ENCODE results near the gene SCD. TPM values are rescaled to one million over a fixed set of nuclear protein-coding genes. Genes with fewer than 3 reads are reported as not detected.
A peak's percentile ranks its signal among the peaks of the same experiment; 100 is the strongest.

The SCD gene
- total and polyA plus RNA-seq, 9 of the 15 experiments (the other 6 are each of a cell fraction or from before 2014, with no cell fraction given), result 114 to 486 (median 188) TPM

DNA sequence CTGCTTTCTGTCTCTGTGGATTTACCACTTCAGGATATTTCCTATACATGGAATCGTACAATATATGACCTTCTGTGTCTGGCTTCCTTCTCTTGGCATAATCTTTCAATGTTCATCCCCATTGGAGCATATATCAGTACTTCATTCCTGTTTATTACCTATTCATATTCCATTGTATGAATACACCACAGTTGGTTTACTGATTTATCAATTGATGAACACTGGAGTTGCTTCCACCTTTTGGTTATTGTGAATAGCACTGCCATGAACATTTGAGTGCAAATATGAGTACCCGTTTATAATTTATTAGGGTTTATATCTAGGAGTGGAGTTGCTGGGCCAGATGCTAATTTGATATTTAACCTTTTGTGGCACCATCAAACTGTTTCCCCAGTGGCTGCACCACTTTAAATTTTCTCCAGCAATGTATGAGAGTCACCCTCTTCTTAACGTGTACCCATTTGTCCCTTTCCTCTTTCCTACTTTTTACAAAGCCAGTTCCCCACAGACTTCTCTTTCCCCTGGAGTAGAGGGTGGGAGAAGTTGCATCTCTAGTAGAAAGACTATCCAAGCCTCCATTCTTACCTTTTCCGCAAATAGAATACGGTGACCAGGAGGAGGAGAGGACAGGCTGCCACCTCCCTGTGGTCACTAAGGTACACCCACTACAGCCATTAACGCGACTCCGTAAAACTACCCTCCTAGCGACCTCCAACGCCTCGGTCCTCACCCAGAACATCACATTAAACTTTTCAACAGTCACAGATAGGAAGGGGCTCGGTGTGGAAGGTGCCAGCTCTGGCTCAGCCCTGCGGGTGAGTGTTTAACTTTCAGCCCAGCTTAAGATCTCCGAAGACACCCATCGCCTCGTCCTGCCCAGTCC is 25.6 kb downstream of the SCD start (continued):
- TF ChIP-seq, protein P1, sequence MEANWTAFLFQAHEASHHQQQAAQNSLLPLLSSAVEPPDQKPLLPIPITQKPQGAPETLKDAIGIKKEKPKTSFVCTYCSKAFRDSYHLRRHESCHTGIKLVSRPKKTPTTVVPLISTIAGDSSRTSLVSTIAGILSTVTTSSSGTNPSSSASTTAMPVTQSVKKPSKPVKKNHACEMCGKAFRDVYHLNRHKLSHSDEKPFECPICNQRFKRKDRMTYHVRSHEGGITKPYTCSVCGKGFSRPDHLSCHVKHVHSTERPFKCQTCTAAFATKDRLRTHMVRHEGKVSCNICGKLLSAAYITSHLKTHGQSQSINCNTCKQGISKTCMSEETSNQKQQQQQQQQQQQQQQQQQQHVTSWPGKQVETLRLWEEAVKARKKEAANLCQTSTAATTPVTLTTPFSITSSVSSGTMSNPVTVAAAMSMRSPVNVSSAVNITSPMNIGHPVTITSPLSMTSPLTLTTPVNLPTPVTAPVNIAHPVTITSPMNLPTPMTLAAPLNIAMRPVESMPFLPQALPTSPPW (CRISPR knock-in tag; IDR thresholded peaks at IDR 0.05), result no peak
- TF ChIP-seq MAFG (tag; conservative IDR thresholded peaks at IDR 0.05), result no peak
- TF ChIP-seq PHB2 (IDR thresholded peaks at IDR 0.05; ENCODE audit: low read depth), result no peak
- no peak for TF ChIP-seq POLR2A (conservative IDR thresholded peaks at IDR 0.05)
- TF ChIP-seq NR3C1 (CRISPR knock-in tag; IDR thresholded peaks at IDR 0.05), result no peak
- TF ChIP-seq DMBX1 (CRISPR knock-in tag; IDR thresholded peaks at IDR 0.05; ENCODE audit: borderline replicate concordance), result peak; percentile 43; the same call in 1 of the 2 replicates
- TF ChIP-seq, protein P2, sequence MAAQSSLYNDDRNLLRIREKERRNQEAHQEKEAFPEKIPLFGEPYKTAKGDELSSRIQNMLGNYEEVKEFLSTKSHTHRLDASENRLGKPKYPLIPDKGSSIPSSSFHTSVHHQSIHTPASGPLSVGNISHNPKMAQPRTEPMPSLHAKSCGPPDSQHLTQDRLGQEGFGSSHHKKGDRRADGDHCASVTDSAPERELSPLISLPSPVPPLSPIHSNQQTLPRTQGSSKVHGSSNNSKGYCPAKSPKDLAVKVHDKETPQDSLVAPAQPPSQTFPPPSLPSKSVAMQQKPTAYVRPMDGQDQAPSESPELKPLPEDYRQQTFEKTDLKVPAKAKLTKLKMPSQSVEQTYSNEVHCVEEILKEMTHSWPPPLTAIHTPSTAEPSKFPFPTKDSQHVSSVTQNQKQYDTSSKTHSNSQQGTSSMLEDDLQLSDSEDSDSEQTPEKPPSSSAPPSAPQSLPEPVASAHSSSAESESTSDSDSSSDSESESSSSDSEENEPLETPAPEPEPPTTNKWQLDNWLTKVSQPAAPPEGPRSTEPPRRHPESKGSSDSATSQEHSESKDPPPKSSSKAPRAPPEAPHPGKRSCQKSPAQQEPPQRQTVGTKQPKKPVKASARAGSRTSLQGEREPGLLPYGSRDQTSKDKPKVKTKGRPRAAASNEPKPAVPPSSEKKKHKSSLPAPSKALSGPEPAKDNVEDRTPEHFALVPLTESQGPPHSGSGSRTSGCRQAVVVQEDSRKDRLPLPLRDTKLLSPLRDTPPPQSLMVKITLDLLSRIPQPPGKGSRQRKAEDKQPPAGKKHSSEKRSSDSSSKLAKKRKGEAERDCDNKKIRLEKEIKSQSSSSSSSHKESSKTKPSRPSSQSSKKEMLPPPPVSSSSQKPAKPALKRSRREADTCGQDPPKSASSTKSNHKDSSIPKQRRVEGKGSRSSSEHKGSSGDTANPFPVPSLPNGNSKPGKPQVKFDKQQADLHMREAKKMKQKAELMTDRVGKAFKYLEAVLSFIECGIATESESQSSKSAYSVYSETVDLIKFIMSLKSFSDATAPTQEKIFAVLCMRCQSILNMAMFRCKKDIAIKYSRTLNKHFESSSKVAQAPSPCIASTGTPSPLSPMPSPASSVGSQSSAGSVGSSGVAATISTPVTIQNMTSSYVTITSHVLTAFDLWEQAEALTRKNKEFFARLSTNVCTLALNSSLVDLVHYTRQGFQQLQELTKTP (IDR thresholded peaks at IDR 0.05; ENCODE audit: low read depth in 1 of 2, partially characterized antibody in 2 of 2), result peak in 1 of 2 experiments; percentile 40
- TF ChIP-seq, protein P3, sequence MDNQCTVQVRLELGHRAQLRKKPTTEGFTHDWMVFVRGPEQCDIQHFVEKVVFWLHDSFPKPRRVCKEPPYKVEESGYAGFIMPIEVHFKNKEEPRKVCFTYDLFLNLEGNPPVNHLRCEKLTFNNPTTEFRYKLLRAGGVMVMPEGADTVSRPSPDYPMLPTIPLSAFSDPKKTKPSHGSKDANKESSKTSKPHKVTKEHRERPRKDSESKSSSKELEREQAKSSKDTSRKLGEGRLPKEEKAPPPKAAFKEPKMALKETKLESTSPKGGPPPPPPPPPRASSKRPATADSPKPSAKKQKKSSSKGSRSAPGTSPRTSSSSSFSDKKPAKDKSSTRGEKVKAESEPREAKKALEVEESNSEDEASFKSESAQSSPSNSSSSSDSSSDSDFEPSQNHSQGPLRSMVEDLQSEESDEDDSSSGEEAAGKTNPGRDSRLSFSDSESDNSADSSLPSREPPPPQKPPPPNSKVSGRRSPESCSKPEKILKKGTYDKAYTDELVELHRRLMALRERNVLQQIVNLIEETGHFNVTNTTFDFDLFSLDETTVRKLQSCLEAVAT (IDR thresholded peaks at IDR 0.05), result peak in 1 of 2 experiments; percentile 72; a peak in 2 of 4 replicates
- peak; percentile 74; the same call in 1 of the 2 replicates for TF ChIP-seq HLTF (IDR thresholded peaks at IDR 0.05)
- TF ChIP-seq CBX8 (IDR thresholded peaks at IDR 0.05; ENCODE audit: borderline replicate concordance, extremely low read depth, low read depth, low read length, poor library complexity, severe bottlenecking), result no peak
- no peak for TF ChIP-seq THRAP3 (IDR thresholded peaks at IDR 0.05; ENCODE audit: borderline replicate concordance)
- peak; percentile 83; the same call in 1 of the 2 replicates for TF ChIP-seq ZC3H4 (CRISPR knock-in tag; IDR thresholded peaks at IDR 0.05; ENCODE audit: borderline replicate concordance)
- no peak for TF ChIP-seq POLR2AphosphoS5 (IDR thresholded peaks at IDR 0.05; ENCODE audit: control insufficient read depth, insufficient read depth, low read depth, low read length)
- TF ChIP-seq ETV6 (IDR thresholded peaks at IDR 0.05; ENCODE audit: borderline replicate concordance in 1 of 2, low read depth in 2 of 2, low read length in 1 of 2), result 0 out of 4 replicates have a peak, but pooled peaks of 1 of the 2 experiments have one; percentile 11
- TF ChIP-seq ETV6 (CRISPR knock-in tag; IDR thresholded peaks at IDR 0.05; ENCODE audit: borderline replicate concordance), result no peak
- TF ChIP-seq PHF20 (IDR thresholded peaks at IDR 0.05; ENCODE audit: partially characterized antibody), result no peak
- 0 out of 4 replicates have a peak, but pooled peaks of 1 of the 2 experiments have one; percentile 31 for TF ChIP-seq HDAC1 (IDR thresholded peaks at IDR 0.05)
- TF ChIP-seq GTF2A2 (tag; IDR thresholded peaks at IDR 0.05), result no peak
- no peak for TF ChIP-seq SNRNP70 (optimal IDR thresholded peaks at IDR 0.05; ENCODE audit: low read depth, low read length)
- no peak for TF ChIP-seq ZNF511 (CRISPR knock-in tag; IDR thresholded peaks at IDR 0.05)
